ENCODE measurements around the gene RAB3GAP1.

The RAB3GAP1 gene

DNA sequence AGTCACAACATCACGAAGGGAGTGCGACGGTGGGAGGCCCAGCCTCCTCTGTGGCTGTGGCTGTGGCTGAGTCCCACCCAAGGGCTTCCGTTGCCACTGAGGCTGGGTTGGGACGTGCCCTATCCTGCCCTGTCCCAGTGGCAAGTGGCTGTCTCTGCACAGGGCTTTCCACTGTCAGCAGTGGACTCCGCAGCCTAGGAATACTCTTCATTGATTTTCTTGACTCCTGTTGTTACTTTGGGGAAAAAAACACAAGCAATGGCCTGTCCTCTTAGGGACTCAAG is 122.7 kb downstream of the RAB3GAP1 start:
- TF ChIP-seq ZNF37A (tag by site-specific recombination; IDR thresholded peaks at IDR 0.05) (no peak), ZBTB11 (tag by site-specific recombination; conservative IDR thresholded peaks at IDR 0.05; ENCODE audit: low read depth) (no peak), ZFP37 (tag by site-specific recombination; IDR thresholded peaks at IDR 0.05) (no peak), KLF16 (tag by site-specific recombination; IDR thresholded peaks at IDR 0.05) (no peak), PBX3 (CRISPR knock-in tag; IDR thresholded peaks at IDR 0.05) (no peak), ZNF280C (tag by site-specific recombination; IDR thresholded peaks at IDR 0.05) (no peak), GLI4 (tag by site-specific recombination; IDR thresholded peaks at IDR 0.05) (no peak), ZNF473 (tag by site-specific recombination; IDR thresholded peaks at IDR 0.05) (no peak), ZNF341 (tag by site-specific recombination; IDR thresholded peaks at IDR 0.05; ENCODE audit: low read depth) (no peak)
- TF ChIP-seq, protein P1, sequence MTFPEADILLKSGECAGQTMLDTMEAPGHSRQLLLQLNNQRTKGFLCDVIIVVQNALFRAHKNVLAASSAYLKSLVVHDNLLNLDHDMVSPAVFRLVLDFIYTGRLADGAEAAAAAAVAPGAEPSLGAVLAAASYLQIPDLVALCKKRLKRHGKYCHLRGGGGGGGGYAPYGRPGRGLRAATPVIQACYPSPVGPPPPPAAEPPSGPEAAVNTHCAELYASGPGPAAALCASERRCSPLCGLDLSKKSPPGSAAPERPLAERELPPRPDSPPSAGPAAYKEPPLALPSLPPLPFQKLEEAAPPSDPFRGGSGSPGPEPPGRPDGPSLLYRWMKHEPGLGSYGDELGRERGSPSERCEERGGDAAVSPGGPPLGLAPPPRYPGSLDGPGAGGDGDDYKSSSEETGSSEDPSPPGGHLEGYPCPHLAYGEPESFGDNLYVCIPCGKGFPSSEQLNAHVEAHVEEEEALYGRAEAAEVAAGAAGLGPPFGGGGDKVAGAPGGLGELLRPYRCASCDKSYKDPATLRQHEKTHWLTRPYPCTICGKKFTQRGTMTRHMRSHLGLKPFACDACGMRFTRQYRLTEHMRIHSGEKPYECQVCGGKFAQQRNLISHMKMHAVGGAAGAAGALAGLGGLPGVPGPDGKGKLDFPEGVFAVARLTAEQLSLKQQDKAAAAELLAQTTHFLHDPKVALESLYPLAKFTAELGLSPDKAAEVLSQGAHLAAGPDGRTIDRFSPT (tag by site-specific recombination; IDR thresholded peaks at IDR 0.05), result no peak
- no peaks in the 10 kb centered on the region for H3K4me1 ChIP-seq (ENCODE audit: control insufficient read depth, insufficient read depth, low read length)
- ChIA-PET CTCF (no interaction called here), POLR2A (no interaction called here)
- no peak overlapping the region for H3K4me3 ChIP-seq (ENCODE audit: low read depth, low read length)
- peaks cover 9 to 54% of the 10 kb centered on the region in 2 experiments for H3K36me3 ChIP-seq (ENCODE audit: control insufficient read depth in 2 of 2, insufficient read depth in 1 of 2, low read length in 2 of 2)
- H3K27ac ChIP-seq (ENCODE audit: extremely low read depth, low read depth, low read length), result no peak overlapping the region
- H3K9me3 ChIP-seq (ENCODE audit: control insufficient read depth, insufficient read depth, low read depth, low read length), result no peaks in the 10 kb centered on the region

GRCh38 chr2:135175177-135175576 is 123.1 kb downstream of the RAB3GAP1 start:
- Histone ChIP-seq H3K9me3 (ENCODE audit: control insufficient read depth, insufficient read depth, low read depth, low read length) (no peaks in the 10 kb centered on the region), H3K36me3 (ENCODE audit: control insufficient read depth in 2 of 2, insufficient read depth in 1 of 2, low read length in 2 of 2) (peaks cover 9 to 54% of the 10 kb centered on the region in 2 experiments), H3K4me3 (ENCODE audit: low read depth, low read length) (no peak overlapping the region), H3K27ac (ENCODE audit: extremely low read depth, low read depth, low read length) (no peak overlapping the region), H3K4me1 (ENCODE audit: control insufficient read depth, insufficient read depth, low read length) (no peaks in the 10 kb centered on the region)
- ChIA-PET CTCF (no interaction called here), POLR2A (no interaction called here)
- TF ChIP-seq ZNF621 (tag by site-specific recombination; IDR thresholded peaks at IDR 0.05), result no peak
- no peak for TF ChIP-seq RBAK (tag by site-specific recombination; IDR thresholded peaks at IDR 0.05)
- no peak for TF ChIP-seq ZNF426 (tag by site-specific recombination; IDR thresholded peaks at IDR 0.05)
- TF ChIP-seq, protein P2, sequence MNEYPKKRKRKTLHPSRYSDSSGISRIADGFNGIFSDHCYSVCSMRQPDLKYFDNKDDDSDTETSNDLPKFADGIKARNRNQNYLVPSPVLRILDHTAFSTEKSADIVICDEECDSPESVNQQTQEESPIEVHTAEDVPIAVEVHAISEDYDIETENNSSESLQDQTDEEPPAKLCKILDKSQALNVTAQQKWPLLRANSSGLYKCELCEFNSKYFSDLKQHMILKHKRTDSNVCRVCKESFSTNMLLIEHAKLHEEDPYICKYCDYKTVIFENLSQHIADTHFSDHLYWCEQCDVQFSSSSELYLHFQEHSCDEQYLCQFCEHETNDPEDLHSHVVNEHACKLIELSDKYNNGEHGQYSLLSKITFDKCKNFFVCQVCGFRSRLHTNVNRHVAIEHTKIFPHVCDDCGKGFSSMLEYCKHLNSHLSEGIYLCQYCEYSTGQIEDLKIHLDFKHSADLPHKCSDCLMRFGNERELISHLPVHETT (tag by site-specific recombination; IDR thresholded peaks at IDR 0.05), result no peak
- TF ChIP-seq ZNF391 (tag by site-specific recombination; IDR thresholded peaks at IDR 0.05; ENCODE audit: borderline replicate concordance, low read depth), result no peak
- no peak for TF ChIP-seq ZNF777 (tag by site-specific recombination; IDR thresholded peaks at IDR 0.05; ENCODE audit: borderline replicate concordance)
- no peak for TF ChIP-seq MYNN (tag by site-specific recombination; IDR thresholded peaks at IDR 0.05; ENCODE audit: borderline replicate concordance)
- TF ChIP-seq ZNF266 (tag by site-specific recombination; IDR thresholded peaks at IDR 0.05; ENCODE audit: low read depth), result no peak
- TF ChIP-seq ZNF629 (tag by site-specific recombination; IDR thresholded peaks at IDR 0.05), result no peak
- TF ChIP-seq ZNF114 (tag by site-specific recombination; IDR thresholded peaks at IDR 0.05), result no peak
- TF ChIP-seq, protein P3, sequence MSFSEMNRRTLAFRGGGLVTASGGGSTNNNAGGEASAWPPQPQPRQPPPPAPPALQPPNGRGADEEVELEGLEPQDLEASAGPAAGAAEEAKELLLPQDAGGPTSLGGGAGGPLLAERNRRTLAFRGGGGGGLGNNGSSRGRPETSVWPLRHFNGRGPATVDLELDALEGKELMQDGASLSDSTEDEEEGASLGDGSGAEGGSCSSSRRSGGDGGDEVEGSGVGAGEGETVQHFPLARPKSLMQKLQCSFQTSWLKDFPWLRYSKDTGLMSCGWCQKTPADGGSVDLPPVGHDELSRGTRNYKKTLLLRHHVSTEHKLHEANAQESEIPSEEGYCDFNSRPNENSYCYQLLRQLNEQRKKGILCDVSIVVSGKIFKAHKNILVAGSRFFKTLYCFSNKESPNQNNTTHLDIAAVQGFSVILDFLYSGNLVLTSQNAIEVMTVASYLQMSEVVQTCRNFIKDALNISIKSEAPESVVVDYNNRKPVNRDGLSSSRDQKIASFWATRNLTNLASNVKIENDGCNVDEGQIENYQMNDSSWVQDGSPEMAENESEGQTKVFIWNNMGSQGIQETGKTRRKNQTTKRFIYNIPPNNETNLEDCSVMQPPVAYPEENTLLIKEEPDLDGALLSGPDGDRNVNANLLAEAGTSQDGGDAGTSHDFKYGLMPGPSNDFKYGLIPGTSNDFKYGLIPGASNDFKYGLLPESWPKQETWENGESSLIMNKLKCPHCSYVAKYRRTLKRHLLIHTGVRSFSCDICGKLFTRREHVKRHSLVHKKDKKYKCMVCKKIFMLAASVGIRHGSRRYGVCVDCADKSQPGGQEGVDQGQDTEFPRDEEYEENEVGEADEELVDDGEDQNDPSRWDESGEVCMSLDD (tag by site-specific recombination; IDR thresholded peaks at IDR 0.05), result no peak

Data from HEK293 (cell line).